Measurements from ENCODE around the gene C11orf24.
"Not testable (repeated sequence)": the region's sequence is repeated elsewhere in the genome, so short reads cannot be mapped to it uniquely, and the experiment has no call there.

C11orf24 gene

GRCh38 chr11:68298659-68299516 is 27.1 kb upstream of the C11orf24 start:
- no peak for DNase-seq

DNA sequence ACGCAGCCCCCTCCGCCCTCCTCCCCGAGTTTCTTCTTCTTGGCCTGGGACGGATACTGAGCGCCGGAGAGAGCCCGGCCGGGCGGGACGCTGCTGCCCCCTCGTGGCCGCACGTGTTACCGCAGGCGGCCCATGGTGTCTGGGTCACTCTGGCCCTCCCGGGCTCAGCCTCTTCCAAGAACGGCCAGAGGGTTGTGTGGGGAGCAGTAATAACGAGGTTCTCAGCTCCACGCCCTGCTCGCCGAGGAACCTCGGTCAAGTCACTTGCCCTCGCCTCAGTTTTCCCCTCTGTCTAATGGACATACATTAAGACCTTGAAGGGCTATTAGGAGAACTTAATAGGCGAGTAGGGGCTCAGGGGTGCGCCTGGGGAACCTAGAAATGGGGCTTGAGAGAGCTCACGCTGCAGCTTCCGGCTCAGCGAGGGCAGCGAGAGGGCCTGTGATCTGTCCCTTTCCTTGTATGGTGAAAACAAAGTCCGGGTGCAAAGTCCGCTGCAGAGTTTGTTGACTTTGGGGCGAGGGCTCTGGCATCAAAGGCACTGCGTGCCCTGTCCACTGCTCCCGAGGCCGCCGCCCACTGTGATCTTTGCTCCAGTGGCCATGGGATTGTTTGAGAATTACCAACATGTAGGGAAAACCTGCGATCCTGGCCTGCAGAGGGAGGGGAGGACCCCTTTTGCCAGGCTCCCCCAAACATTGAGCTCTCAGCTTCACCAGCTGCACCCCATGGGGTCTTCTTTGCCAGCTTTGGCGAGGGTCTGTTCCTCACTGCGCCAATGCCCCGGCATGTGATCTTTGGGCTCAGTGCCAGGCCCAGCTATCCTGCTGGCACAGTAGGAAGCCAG is 26.3 kb upstream of the C11orf24 start:
- peak; percentile 41 to 57 (median 52) for DNase-seq

- DNase-seq, result no peak
These were observed 25.7 kb upstream of the C11orf24 start for GRCh38 chr11:68297494-68297811.

GRCh38 chr11:68297052-68297378 is 25.2 kb upstream of the C11orf24 start:
- DNase-seq, result no peak

DNA sequence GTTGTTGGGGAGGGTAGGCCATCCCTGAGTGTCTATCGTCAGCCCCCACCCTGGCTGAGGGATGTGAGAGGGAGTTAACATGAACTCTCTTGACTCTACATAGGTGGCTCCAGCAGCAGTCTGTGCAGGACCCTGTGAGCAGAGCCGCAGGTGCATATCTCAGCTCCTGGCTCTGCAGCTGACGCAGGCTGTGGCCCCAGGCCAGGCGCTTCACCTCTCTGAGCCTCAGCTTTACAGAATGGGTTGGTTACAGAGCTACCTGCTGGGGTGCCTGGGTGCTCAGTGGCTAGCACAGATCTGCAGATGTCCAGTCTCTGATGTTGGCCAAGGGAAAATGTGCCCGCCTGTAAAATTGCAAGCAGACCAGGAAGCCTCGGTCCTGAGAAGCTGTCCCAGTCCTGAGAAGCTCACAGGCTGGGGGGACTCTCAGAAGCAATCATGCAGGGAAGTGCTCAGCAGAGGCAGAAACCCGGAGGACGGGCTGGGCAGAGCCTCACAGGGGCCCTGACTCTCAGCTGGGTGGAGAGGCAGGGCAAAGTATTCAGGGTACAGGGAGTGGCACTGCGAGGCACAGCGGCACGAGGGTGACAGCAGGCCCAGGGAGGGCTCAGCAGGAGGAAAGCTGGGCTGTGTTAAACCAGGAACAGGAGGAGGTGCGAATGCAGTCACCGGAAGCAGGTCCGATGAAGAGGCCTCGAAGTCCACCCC is 24.7 kb upstream of the C11orf24 start:
- no peak for DNase-seq

- DNase-seq, result no peak
These were observed 24.2 kb upstream of the C11orf24 start for GRCh38 chr11:68295940-68296339.

- no peak for DNase-seq
These were observed 23.5 kb upstream of the C11orf24 start for GRCh38 chr11:68295271-68295670.

DNA sequence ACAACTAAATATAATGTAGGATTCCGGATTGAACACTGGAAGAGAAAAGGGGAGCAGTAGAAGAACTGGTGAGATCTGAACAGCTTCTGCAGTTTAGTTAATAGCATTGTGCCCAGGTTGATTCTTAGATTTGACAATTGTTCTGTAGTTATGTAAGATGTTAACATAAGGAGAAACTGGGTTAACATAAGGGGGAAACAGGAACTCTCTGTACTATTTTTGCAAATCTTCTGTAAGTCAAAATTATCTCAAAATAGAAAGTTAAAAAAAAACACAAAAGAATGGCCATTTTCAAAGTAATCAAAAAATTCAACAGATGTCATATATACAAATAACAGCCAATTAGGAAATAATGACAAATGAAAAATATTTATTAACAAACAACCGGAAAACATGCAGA is 21.9 kb upstream of the C11orf24 start:
- no peak for DNase-seq

DNA sequence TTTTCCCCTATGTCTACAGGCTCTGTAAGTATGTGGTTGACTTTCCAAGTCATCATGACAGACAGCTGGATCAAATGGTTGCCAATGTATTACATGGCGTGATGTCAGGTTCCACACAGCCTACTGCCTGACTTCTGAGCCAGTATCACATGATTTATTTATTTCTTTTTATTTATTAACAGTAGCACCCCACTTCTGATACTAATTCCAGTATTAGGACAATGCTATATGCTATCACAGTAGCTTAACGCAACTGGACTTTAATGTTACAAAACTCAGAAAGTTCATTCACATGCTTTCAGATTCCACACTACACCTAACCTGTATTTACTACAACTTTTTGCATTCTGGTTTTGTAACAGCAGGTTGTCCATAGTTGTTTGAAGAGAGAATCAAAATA is 17.7 kb upstream of the C11orf24 start:
- no peak for DNase-seq

GRCh38 chr11:68287419-68287818 is 15.6 kb upstream of the C11orf24 start:
- no peak for DNase-seq

GRCh38 chr11:68284588-68284987 is 12.8 kb upstream of the C11orf24 start:
- not testable (repeated sequence) for DNase-seq

DNA sequence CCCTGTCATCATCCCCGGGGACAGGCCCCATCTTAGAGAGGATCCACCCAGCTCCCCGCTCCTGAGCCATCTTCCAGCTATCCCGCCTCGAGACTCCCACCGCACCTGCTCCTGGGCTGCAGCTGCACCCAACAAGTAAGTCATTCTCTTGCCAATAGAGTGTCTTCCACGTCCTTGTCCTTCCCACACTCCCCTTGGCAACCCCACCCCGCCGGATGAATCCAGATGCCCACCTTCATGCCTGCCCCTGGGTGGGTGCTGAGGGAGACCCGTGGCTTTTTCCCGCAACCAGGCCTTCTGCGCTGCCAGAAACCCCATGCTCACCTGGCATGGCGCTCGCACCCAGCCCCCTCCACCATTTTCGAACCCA is 11.1 kb upstream of the C11orf24 start:
- DNase-seq, result no peak

DNA sequence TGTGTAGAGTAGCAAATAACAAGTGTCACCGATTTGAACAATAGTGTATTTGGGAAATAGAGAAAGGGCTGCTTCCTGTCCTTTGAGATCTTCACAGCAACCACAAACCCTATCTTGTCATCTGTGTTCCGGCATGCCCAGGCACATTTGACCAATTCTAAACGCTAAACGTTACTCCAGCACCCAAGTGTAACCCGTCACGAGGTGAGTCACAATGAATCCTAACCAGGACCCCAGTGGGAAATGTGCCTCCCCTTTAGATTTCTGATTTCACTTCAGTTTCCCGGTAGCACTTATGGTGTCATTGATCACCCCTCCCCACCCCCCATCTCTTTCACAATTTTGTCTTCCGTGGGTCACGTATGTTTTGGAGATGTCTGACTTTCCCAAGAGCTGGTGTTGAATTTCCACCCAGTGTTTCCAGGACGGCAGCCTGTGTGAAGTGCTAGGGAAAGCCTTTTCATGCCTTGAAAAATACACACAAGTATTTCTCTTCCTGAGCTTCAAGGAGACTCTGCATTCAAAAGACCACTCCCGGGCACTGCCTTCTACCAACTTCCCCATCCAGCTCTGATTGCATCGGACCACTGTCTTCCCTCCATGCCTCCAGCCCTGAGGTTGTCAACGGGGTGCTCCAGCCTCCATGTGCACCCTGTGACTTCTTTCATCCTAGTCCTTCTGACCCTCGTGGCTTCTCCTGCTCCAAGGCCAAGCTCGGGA is 10.5 kb upstream of the C11orf24 start:
- no peak for DNase-seq

DNA sequence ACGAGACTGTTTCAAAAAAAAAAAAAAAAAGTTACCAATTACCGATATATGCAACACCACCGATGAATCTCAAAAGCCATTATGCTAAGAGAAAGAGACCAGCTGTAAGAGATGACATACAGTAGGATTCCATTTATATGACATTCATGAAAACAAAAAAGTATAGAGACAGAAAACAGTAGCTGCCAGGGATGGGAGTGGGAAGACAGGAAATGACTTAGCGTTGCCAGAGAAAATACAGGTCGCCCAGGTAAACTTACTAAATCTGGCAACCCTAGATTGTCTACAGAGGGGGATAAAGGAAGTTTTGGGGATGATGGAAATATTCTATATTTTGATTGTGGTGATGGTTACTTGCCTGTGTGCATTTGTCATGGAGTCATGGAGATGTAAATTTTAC is 7.9 kb upstream of the C11orf24 start:
- DNase-seq, result no peak

DNA sequence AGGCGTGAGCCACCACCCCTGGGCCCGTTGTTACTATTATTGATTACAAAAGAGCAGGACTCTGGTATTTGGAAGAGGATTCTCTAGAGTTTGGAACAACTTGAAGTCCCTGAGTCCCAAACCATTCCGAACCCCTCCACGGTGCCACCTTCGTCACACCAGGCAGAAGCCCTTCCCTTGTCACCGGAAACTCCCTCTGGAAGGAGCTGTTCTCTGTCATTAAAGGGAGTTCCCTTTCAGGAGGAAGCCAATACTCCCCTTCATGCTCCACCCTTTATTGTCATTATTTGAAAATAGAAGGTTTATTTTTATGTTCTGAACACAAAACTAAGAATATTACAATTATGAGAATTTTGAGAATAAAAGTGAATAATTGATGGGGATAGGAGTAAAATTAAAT is 5.1 kb upstream of the C11orf24 start:
- DNase-seq, result no peak

- no peak for DNase-seq
These were observed 4.1 kb upstream of the C11orf24 start for GRCh38 chr11:68275721-68276507.

DNA sequence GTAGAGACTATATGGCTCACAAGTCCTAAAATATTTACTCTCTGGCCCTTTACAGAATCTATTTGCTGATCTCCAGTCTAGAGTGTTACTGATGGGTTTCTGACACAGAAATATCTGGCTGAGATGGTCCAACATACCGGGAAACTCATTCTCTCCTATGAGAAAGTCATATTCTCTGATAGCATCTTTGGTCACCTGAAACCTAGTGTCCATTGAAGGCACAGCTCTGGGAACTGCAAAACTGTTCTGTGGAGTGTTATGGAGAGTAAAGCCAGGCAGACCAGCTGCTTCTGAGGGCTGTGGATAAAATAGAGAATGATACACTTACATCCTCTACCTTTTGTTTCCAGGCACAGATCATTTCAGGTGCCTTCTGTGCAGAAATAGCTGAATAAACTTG is 2.5 kb upstream of the C11orf24 start:
- no peak for DNase-seq

DNA sequence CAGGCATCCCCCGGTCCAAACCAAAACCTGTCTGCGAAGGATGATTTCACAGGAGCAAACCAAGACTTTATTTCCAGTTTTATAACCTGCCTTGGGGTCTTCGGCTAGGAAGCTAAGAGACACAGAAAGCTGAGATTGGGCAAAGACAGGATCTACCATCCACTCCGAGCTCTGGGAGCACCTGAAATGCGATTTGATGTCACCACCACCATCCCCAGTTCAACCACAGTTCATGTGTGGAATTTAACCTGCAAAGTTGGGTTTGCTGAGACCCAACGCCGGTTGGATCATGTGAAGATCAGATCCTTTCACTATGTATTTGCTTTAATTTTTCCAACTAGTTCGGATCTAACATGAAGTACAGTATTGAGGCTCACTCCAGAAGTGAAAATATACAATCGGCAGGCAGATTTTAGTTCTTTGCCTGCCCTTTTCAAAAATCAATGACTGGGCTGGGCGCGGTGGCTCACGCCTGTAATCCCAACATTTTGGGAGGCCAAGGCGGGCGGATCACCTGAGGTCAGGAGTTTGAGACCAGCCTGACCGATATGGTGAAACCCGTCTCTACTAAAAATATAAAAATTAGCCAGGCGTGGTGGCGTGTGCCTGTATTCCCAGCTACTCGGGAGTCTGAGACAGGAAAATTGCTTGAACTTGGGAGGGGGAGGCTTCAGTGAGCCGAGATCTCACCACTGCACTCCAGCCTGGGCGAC is 1.4 kb upstream of the C11orf24 start:
- DNase-seq, result no peak

DNA sequence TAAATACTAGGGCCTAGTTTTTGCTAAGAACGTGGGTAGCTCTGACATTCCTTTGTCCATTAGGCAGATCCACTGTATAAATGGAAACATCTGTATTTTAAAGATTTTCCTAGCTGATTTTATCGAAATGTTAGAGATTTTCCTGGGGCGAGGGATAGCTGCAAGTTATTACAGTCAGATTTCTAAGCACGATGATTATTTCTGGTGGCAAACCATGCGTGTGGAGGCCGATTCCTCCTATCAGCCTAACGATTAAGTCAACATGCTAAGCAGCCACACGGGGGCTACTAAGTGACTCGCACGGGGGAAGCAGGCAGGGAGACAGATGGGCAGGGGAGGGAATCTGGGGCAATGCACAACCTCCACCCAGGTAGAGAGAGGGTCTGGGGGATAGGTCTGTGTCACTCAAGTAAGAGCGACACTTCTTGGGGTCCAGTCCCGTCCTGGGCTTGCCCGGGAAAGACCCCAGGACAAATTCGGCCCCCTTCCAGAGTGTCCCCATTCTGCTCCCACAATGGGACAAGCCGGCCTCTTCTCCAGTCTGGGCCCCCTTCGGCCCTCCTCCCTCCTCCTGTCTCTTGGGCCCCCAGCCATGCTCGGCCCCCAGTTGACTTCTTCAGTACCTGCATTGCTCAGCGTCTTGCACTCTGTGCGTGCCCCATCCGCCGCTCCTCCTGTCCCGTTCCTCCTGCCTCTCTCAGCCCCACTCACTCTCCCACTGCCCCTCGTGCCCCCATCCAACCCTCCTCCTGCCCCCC is 571 bp downstream of the C11orf24 start:
- peak in 3 of 4 experiments; percentile 9 to 20 (median 14) for DNase-seq

DNA sequence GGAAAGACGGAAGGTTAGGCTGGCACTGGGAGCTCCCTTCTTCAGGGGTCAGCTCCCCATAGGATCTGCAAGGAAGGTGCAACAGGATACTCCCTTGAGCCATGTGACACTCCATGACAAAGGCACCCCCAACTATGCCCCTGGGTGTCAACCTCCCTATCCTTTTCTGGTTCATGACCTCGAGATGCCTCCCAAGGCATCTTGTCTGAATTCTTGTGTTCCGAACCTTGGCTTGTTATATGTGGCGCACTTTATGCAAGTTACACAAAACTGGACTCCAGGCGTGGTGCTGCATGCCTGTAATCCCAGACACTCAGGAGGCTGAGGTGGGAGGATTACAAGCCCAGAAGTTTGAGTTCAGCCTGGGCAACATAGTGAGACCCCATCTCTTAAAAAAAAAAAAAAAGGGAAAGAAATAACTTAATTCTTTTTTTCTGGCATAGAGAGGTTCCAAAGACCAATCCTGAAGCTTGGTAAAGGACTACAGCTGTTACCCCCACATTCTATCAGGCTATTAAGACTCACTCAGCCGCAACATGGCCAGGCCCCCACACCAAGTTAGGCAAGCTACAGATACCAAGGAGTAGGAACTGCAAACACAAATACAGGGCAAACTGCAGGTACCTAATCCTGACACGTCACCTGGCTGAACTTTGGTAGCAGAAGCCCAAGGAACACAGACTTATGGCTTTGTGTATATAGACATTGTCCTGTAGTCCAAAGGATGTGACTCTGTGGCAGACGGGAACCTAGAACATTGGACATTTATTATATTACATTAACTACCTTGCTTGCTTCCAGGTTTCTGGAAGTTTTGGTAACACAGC is 1.4 kb downstream of the C11orf24 start:
- no peak for DNase-seq
